ENCODE measurements around the gene RIMS4. TPM values are rescaled to one million over a fixed set of nuclear protein-coding genes. Genes with fewer than 3 reads are reported as not detected.
A peak's percentile ranks its signal among the peaks of the same experiment; 100 is the strongest.

The RIMS4 gene
- total and polyA plus RNA-seq, 2 of the 13 experiments (the other 11 are each of a cell fraction or from before 2014, with no cell fraction given): 0.01 to 0.07 TPM

- TF ChIP-seq ZNF496 (CRISPR knock-in tag; IDR thresholded peaks at IDR 0.05; ENCODE audit: insufficient replicate concordance) (no peak), ZFAT (CRISPR knock-in tag; conservative IDR thresholded peaks at IDR 0.05) (no peak), ARNTL (CRISPR knock-in tag; IDR thresholded peaks at IDR 0.05) (0 out of 2 replicates have a peak, but pooled peaks have one; percentile 51), HNRNPH1 (optimal IDR thresholded peaks at IDR 0.05; ENCODE audit: low read depth, low read length) (no peak), IKZF1 (IDR thresholded peaks at IDR 0.05) (no peak), MAF1 (CRISPR knock-in tag; IDR thresholded peaks at IDR 0.05; ENCODE audit: borderline replicate concordance) (peak; percentile 80; the same call in 1 of the 2 replicates), ZNF773 (CRISPR knock-in tag; IDR thresholded peaks at IDR 0.05; ENCODE audit: borderline replicate concordance) (0 out of 2 replicates have a peak, but pooled peaks have one; percentile 46), CHD2 (IDR thresholded peaks at IDR 0.05; ENCODE audit: low read depth, low read length) (no peak), KDM1A (CRISPR knock-in tag; IDR thresholded peaks at IDR 0.05) (no peak), ZNF574 (CRISPR knock-in tag; IDR thresholded peaks at IDR 0.05) (0 out of 2 replicates have a peak, but pooled peaks have one; percentile 24), TMF1 (CRISPR knock-in tag; IDR thresholded peaks at IDR 0.05; ENCODE audit: low read depth) (0 out of 2 replicates have a peak, but pooled peaks have one; percentile 77), MAFG (CRISPR knock-in tag; IDR thresholded peaks at IDR 0.05) (no peak), CAMTA2 (CRISPR knock-in tag; IDR thresholded peaks at IDR 0.05; ENCODE audit: borderline replicate concordance) (no peak), PREB (CRISPR knock-in tag; IDR thresholded peaks at IDR 0.05) (no peak; the same call in 1 of the 2 replicates), U2AF2 (IDR thresholded peaks at IDR 0.05; ENCODE audit: low read depth, low read length) (no peak), ZKSCAN5 (CRISPR knock-in tag; IDR thresholded peaks at IDR 0.05) (no peak), HOXA5 (CRISPR knock-in tag; IDR thresholded peaks at IDR 0.05) (0 out of 2 replicates have a peak, but pooled peaks have one; percentile 70), ZNF609 (CRISPR knock-in tag; IDR thresholded peaks at IDR 0.05; ENCODE audit: borderline replicate concordance) (no peak), ZMAT5 (CRISPR knock-in tag; IDR thresholded peaks at IDR 0.05; ENCODE audit: borderline replicate concordance, low read depth) (no peak), GFI1 (CRISPR knock-in tag; IDR thresholded peaks at IDR 0.05; ENCODE audit: borderline replicate concordance) (no peak), ZNF619 (CRISPR knock-in tag; IDR thresholded peaks at IDR 0.05) (no peak), CEBPG (CRISPR knock-in tag; IDR thresholded peaks at IDR 0.05) (no peak), ZNF230 (CRISPR knock-in tag; IDR thresholded peaks at IDR 0.05) (0 out of 2 replicates have a peak, but pooled peaks have one; percentile 37)
Measured at GRCh38 chr20:44776980-44777379, 33.4 kb downstream of the RIMS4 start (continued).
